K562 (cell line): ENCODE measurements around the gene SFI1. TPM values are rescaled to one million over a fixed set of nuclear protein-coding genes. Genes with fewer than 3 reads are reported as not detected.
A peak's percentile ranks its signal among the peaks of the same experiment; 100 is the strongest.

Experiments used
- ATAC-seq: fragments of 200-7000 bp; cut with Tn5 transposase; 3 replicates; pipeline ENCODE4 v1.9.1; 2020; ENCODE audit warnings: moderate library complexity
- BruUV-seq: library from RNA; stranded (reverse); fragments of 400-500 nt; replicated peaks from 2 replicates; lab custom pipeline; 2021; lab: Mats Ljungman, UMichigan
- CTCF ChIA-PET: fragments of 300-600 bp; formaldehyde crosslinking; extraction: SDS; loops from one replicate; lab custom pipeline; 2021; ENCODE audit warnings: low intra/inter-chr PET ratio; lab: Yijun Ruan, JAX
- POLR2A ChIA-PET: fragments of 300-600, 350-650 bp; sonication (Branson Sonifier 250); formaldehyde crosslinking; extraction: SDS; loops from one replicate; lab custom pipeline; 2021; ENCODE audit warnings: antibody characterized with exemption, inconsistent platforms; lab: Yijun Ruan, JAX
- DNase-seq, 4 experiments: peaks; one replicate each; pipeline versions ENCODE4 v3.0.0 to v3.0.0-alpha.2; 2011 to 2018; ENCODE audit warnings: low spot score in 3 of 4, mixed read lengths in 3 of 4; ENCODE audit errors: extremely low read depth in 1 of 4
- FAIRE-seq: peaks from 2 replicates; lab custom pipeline; 2011; peaks lifted over from hg19 to GRCh38; lab: Jason Lieb, UNC
- H2AFZ ChIP-seq: 2 replicates; pipeline ENCODE4 v1.6.0; 2011; ENCODE audit warnings: low read depth, low read length, control low read depth, inconsistent platforms
- H3K27ac ChIP-seq: fragments of 200-600 bp; 3 replicates; pipeline ENCODE4 v1.8.0; 2011; ENCODE audit warnings: low read depth, mild to moderate bottlenecking, control low read depth, inconsistent platforms, low read length, moderate library complexity, mixed read lengths; ENCODE audit errors: extremely low read depth
- H3K27me3 ChIP-seq, 2 experiments: fragments of 300-600 bp in 1 of 2; 2 replicates in 1 of 2; 3 replicates in 1 of 2; pipeline versions ENCODE4 v1.6.0 to v1.8.0; 2011; ENCODE audit warnings: inconsistent platforms in 2 of 2, low read length in 2 of 2, mild to moderate bottlenecking in 1 of 2, mixed read lengths in 1 of 2, moderate library complexity in 1 of 2; ENCODE audit not compliant: control insufficient read depth in 2 of 2, insufficient read depth in 2 of 2
- H3K36me3 ChIP-seq: fragments of 300-600 bp; 3 replicates; pipeline ENCODE4 v1.8.0; 2011; ENCODE audit warnings: mild to moderate bottlenecking, low read length, inconsistent platforms; ENCODE audit not compliant: control insufficient read depth, insufficient read depth
- H3K4me1 ChIP-seq, 2 experiments: fragments of 200-600 bp in 1 of 2; replicated peaks in 1 of 2; 2 replicates in 1 of 2; 3 replicates in 1 of 2; pipeline versions ENCODE4 v1.5.1 to v1.8.0; 2011; ENCODE audit warnings: inconsistent platforms in 2 of 2, low read length in 2 of 2, mild to moderate bottlenecking in 1 of 2, mixed read lengths in 1 of 2, moderate library complexity in 1 of 2; ENCODE audit not compliant: control insufficient read depth in 2 of 2, insufficient read depth in 2 of 2
- H3K4me2 ChIP-seq: 2 replicates; pipeline ENCODE4 v1.6.1; 2011; ENCODE audit warnings: low read length, control low read depth, inconsistent platforms, mixed read lengths; ENCODE audit not compliant: insufficient read depth
- H3K4me3 ChIP-seq: fragments of 200-600 bp; sonication (generic), shearing (Covaris generic); 2 replicates; pipeline ENCODE4 v1.5.1; 2016; ENCODE audit warnings: control low read depth, inconsistent platforms
- H3K79me2 ChIP-seq: fragments of 200-600 bp; 3 replicates; pipeline ENCODE4 v1.8.0; 2011; ENCODE audit warnings: low read length, inconsistent platforms; ENCODE audit not compliant: control insufficient read depth, insufficient read depth
- H3K9ac ChIP-seq, 2 experiments: 2 replicates each; pipeline versions ENCODE4 v1.6.0 to v1.6.1; 2011; ENCODE audit warnings: low read depth in 2 of 2, low read length in 2 of 2, control low read depth in 1 of 2, inconsistent platforms in 1 of 2, mild to moderate bottlenecking in 1 of 2, mixed read lengths in 1 of 2; ENCODE audit not compliant: insufficient read depth in 1 of 2
- H3K9me1 ChIP-seq: one replicate; pipeline ENCODE4 v1.6.0; 2011; ENCODE audit warnings: inconsistent platforms, mild to moderate bottlenecking, low read length, moderate library complexity; ENCODE audit not compliant: control insufficient read depth, insufficient read depth
- H3K9me3 ChIP-seq: replicated peaks from 2 replicates; pipeline ENCODE4 v1.5.1; 2011; ENCODE audit warnings: low read depth, low read length, inconsistent platforms; ENCODE audit not compliant: control insufficient read depth, insufficient read depth
- H4K20me1 ChIP-seq: replicated peaks from 2 replicates; pipeline ENCODE4 v1.6.1; 2011; ENCODE audit warnings: low read length, inconsistent platforms, mixed read lengths; ENCODE audit not compliant: control insufficient read depth, insufficient read depth
- CREM ChIP-seq: IDR thresholded peaks from 2 replicates; pipeline ENCODE4 v1.6.1; 2014; ENCODE audit warnings: antibody characterized with exemption, low read depth
- ELF1 ChIP-seq: fragments of 200-800 bp; sonication (Bioruptor generic); IDR thresholded peaks from 2 replicates; pipeline ENCODE4 v1.6.1; 2016; ENCODE audit warnings: missing genetic modification characterization, missing compliant biosample characterization
- FOS ChIP-seq: IDR thresholded peaks from 3 replicates; pipeline ENCODE4 v1.6.1; 2011; ENCODE audit not compliant: insufficient read length; ENCODE audit errors: extremely low read depth
- FOXM1 ChIP-seq, 2 experiments: fragments of 450-650 bp in 1 of 2; sonication (generic) in 1 of 2; formaldehyde crosslinking in 1 of 2; IDR thresholded peaks; 2 replicates each; pipeline versions ENCODE4 v1.6.1 to v1.9.0; 2017 to 2022; ENCODE audit warnings: low read depth in 2 of 2, mild to moderate bottlenecking in 2 of 2, missing genetic modification reagents in 1 of 2, moderate library complexity in 1 of 2
- KLF13 ChIP-seq: fragments of 450-650 bp; IDR thresholded peaks from 2 replicates; pipeline ENCODE4 v1.6.1; 2016; ENCODE audit warnings: missing genetic modification characterization, low read depth, mild to moderate bottlenecking, missing compliant biosample characterization, moderate library complexity, borderline replicate concordance
- MAFG ChIP-seq: fragments of 450-650 bp; conservative IDR thresholded peaks from 2 replicates; pipeline ENCODE4 v1.6.1; 2016; ENCODE audit warnings: missing genetic modification characterization, missing compliant biosample characterization
- NCOA4 ChIP-seq: fragments of 450-650 bp; IDR thresholded peaks from 2 replicates; pipeline ENCODE4 v1.6.1; 2018; ENCODE audit warnings: mild to moderate bottlenecking; ENCODE audit not compliant: partially characterized antibody
- POLR2AphosphoS2 ChIP-seq: IDR thresholded peaks from 2 replicates; pipeline ENCODE4 v1.6.1; 2012; ENCODE audit warnings: low read length, improper control_type of control experiment
- POLR2H ChIP-seq: IDR thresholded peaks from 2 replicates; pipeline ENCODE4 v1.6.1; 2016; ENCODE audit warnings: missing genetic modification characterization, low read depth, mild to moderate bottlenecking, control low read depth, missing compliant biosample characterization, moderate library complexity
- SMAD2 ChIP-seq: fragments of 150-350 bp; IDR thresholded peaks from 2 replicates; pipeline ENCODE4 v1.6.1; 2014; ENCODE audit warnings: low read depth, mild to moderate bottlenecking, low read length
- TCFL5 ChIP-seq: fragments of 250-450 bp; sonication (Bioruptor Pico); conservative IDR thresholded peaks from 2 replicates; pipeline ENCODE4 v1.6.1; 2021; ENCODE audit warnings: mild to moderate bottlenecking, moderate library complexity, matching md5 sums
- TRIM28 ChIP-seq: fragments of 450-650 bp; IDR thresholded peaks from 2 replicates; pipeline ENCODE4 v1.6.1; 2017
- ZNF134 ChIP-seq: fragments of 250-450 bp; sonication (Bioruptor Pico); conservative IDR thresholded peaks from 2 replicates; pipeline ENCODE4 v1.4.0; 2020
- ZNF282 ChIP-seq: sonication (generic); formaldehyde crosslinking; IDR thresholded peaks from 2 replicates; pipeline ENCODE4 v1.8.1; 2023; ENCODE audit warnings: missing genetic modification reagents
- ZNF696 ChIP-seq: fragments of 250-450 bp; sonication (Bioruptor Pico); conservative IDR thresholded peaks from 2 replicates; pipeline ENCODE4 v1.4.0; 2020; ENCODE audit warnings: mild to moderate bottlenecking, moderate library complexity
- ZNF717 ChIP-seq: fragments of 250-450 bp; sonication (Bioruptor Pico); IDR thresholded peaks from 2 replicates; pipeline ENCODE4 v1.5.0; 2021
- WGBS: fragments of 100-300 bp; shearing (Covaris generic); methylation state at CpG from one replicate; pipeline ENCODE4 v1.1.6; 2016; ENCODE audit warnings: low coverage, mixed read lengths; ENCODE audit not compliant: insufficient coverage; ENCODE audit errors: missing lambda C conversion rate; 5-methylcytosine and 5-hydroxymethylcytosine counted together
- in situ Hi-C: fragments of 300-500 bp; cut with MboI; formaldehyde crosslinking; loops from 4 replicates; pipeline ENCODE4 v1.15.0; 2018; ENCODE audit warnings: inconsistent platforms, mixed read lengths
- intact Hi-C: fragments of 100-400 bp; cut with micrococcal nuclease; formaldehyde crosslinking; loops from 2 replicates; pipeline ENCODE4 v1.14.2; 2022
- polyA plus RNA-seq, 8 experiments: library from polyadenylated mRNA; depleted of rRNA in 4 of 8; stranded (reverse) in 5 of 8; unstranded in 3 of 8; fragments of >200 nt; fragmentation: Nextera tagmentation in 2 of 8; fragmentation: Illumina TruSeq in 1 of 8; extraction: Ambion mirVana in 2 of 8; extraction: Trizol in 1 of 8; gene quantifications; 2 replicates each; pipeline versions ENCODE4 v1.2.1 to v1.2.3, GENCODE V29; 2011 to 2014; ENCODE audit warnings: inconsistent platforms in 1 of 8, missing spikeins in 1 of 8
- total RNA-seq, 7 experiments: library from RNA; depleted of rRNA in 6 of 7; stranded (reverse); fragments of >200 nt in 6 of 7; fragmentation: Illumina TruSeq in 2 of 7; extraction: Trizol in 2 of 7; gene quantifications; 2 replicates each; pipeline versions ENCODE4 v1.2.1 to v1.2.3, GENCODE V29; 2011 to 2021; ENCODE audit warnings: low replicate concordance in 1 of 7
- TF ChIP-seq, protein P1 (sequence below): fragments of 250-450 bp; sonication (Bioruptor Pico); IDR thresholded peaks from 2 replicates; pipeline ENCODE4 v1.4.0; 2020
- TF ChIP-seq, protein P2 (sequence below): conservative IDR thresholded peaks from 2 replicates; pipeline ENCODE4 v1.6.1; 2011; ENCODE audit warnings: low read depth, mild to moderate bottlenecking, low read length; ENCODE audit not compliant: control insufficient read depth
- TF ChIP-seq, protein P3 (sequence below): fragments of 250-450 bp; sonication (Bioruptor Pico); IDR thresholded peaks from 2 replicates; pipeline ENCODE4 v1.8.0; 2022; ENCODE audit warnings: moderate library complexity, mild to moderate bottlenecking, inconsistent platforms
- TF ChIP-seq, protein P4 (sequence below): fragments of 200-800 bp; sonication (Bioruptor generic); IDR thresholded peaks from 2 replicates; pipeline ENCODE4 v1.6.1; 2017; ENCODE audit warnings: missing genetic modification characterization, missing compliant biosample characterization

The SFI1 gene
- total and polyA plus RNA-seq, 9 of the 15 experiments (the other 6 are each of a cell fraction or from before 2014, with no cell fraction given), result 3.0 to 25.6 (median 14.1) TPM

DNA sequence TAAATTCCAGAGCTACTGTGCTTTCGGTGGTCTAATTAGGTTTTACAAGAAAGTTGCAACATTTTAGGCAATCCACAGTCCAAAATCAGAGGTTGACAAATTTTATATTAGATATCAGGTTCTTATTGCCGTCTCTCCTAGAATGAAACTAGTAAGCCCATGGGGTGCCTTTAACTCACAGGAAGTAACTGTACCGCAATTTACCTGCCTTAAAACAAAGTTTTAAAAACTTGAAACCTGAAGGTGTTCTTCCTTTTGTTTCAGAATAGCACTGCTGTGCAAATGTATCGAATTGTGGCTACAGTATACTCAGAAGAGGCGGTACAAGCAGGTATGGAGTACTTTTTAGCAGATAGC lies 88.4 kb downstream of the SFI1 start:
- WGBS, result 5% methylated on average over 5 of the region's 5 CpGs
- H3K36me3 ChIP-seq, result peaks cover 22% of the 10 kb centered on the region
- TF ChIP-seq, protein P1, sequence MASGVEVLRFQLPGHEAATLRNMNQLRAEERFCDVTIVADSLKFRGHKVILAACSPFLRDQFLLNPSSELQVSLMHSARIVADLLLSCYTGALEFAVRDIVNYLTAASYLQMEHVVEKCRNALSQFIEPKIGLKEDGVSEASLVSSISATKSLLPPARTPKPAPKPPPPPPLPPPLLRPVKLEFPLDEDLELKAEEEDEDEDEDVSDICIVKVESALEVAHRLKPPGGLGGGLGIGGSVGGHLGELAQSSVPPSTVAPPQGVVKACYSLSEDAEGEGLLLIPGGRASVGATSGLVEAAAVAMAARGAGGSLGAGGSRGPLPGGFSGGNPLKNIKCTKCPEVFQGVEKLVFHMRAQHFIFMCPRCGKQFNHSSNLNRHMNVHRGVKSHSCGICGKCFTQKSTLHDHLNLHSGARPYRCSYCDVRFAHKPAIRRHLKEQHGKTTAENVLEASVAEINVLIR (CRISPR knock-in tag), result no peak
- TF ChIP-seq MAFG (tag) (no peak), POLR2H (tag) (no peak), POLR2AphosphoS2 (no peak), ELF1 (tag) (no peak), ZNF717 (CRISPR knock-in tag) (no peak), FOXM1 (IDR thresholded peaks at IDR 0.05; ENCODE audit: low read depth) (no peak), FOXM1 (CRISPR knock-in tag; IDR thresholded peaks at IDR 0.05; ENCODE audit: low read depth) (no peak), TRIM28 (no peak), KLF13 (tag) (no peak), SMAD2 (no peak), ZNF282 (CRISPR knock-in tag) (no peak), NCOA4 (no peak), ZNF134 (CRISPR knock-in tag) (no peak), TCFL5 (CRISPR knock-in tag) (no peak), ZNF696 (CRISPR knock-in tag) (no peak), CREM (no peak), FOS (no peak)
- TF ChIP-seq, protein P2, sequence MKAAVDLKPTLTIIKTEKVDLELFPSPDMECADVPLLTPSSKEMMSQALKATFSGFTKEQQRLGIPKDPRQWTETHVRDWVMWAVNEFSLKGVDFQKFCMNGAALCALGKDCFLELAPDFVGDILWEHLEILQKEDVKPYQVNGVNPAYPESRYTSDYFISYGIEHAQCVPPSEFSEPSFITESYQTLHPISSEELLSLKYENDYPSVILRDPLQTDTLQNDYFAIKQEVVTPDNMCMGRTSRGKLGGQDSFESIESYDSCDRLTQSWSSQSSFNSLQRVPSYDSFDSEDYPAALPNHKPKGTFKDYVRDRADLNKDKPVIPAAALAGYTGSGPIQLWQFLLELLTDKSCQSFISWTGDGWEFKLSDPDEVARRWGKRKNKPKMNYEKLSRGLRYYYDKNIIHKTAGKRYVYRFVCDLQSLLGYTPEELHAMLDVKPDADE, result no peak
- TF ChIP-seq, protein P3, sequence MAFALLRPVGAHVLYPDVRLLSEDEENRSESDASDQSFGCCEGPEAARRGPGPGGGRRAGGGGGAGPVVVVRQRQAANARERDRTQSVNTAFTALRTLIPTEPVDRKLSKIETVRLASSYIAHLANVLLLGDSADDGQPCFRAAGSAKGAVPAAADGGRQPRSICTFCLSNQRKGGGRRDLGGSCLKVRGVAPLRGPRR (CRISPR knock-in tag), result no peak
- TF ChIP-seq, protein P4, sequence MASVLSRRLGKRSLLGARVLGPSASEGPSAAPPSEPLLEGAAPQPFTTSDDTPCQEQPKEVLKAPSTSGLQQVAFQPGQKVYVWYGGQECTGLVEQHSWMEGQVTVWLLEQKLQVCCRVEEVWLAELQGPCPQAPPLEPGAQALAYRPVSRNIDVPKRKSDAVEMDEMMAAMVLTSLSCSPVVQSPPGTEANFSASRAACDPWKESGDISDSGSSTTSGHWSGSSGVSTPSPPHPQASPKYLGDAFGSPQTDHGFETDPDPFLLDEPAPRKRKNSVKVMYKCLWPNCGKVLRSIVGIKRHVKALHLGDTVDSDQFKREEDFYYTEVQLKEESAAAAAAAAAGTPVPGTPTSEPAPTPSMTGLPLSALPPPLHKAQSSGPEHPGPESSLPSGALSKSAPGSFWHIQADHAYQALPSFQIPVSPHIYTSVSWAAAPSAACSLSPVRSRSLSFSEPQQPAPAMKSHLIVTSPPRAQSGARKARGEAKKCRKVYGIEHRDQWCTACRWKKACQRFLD (CRISPR knock-in tag), result no peak
- intact Hi-C loops, result loop anchor here (2.0 kb wide), 1 partner anchor 18 kb away; no protein-coding TSS in a partner anchor
- no peaks in the 10 kb centered on the region for H3K79me2 ChIP-seq
- H3K4me3 ChIP-seq, result no peak overlapping the region
- H4K20me1 ChIP-seq, result no peaks in the 10 kb centered on the region
- peak; percentile 47 for ATAC-seq
- H3K9me1 ChIP-seq, result no peaks in the 10 kb centered on the region
- in situ Hi-C loops, result no loop called here
- peak overlapping the region in 1 of 2 experiments; percentile 63; a peak in 2 of 4 replicates for H3K9ac ChIP-seq
- peaks cover 9 to 32% of the 10 kb centered on the region in 2 experiments for H3K4me1 ChIP-seq
- POLR2A ChIA-PET, result interaction anchor here (0.6 to 1.5 kb wide), 5 partner anchors 18 to 337 kb away, joined by 3 to 5 read pairs (median 4); no protein-coding TSS in a partner anchor
- BruUV-seq, result no TSS peak
- FAIRE-seq, result no peak
- peak overlapping the region; percentile 38 for H3K4me2 ChIP-seq
- DNase-seq, result no peak
- CTCF ChIA-PET, result no interaction called here
- H2AFZ ChIP-seq, result peak overlapping the region; percentile 26; the same call in 1 of the 2 replicates
- H3K9me3 ChIP-seq, result peaks cover 6% of the 10 kb centered on the region
- H3K27me3 ChIP-seq, result no peaks in the 10 kb centered on the region
- peak overlapping the region; percentile 72 for H3K27ac ChIP-seq
